ENCODE results near the gene SNED1. TPM values are rescaled to one million over a fixed set of nuclear protein-coding genes. Genes with fewer than 3 reads are reported as not detected.

The SNED1 gene
- total RNA-seq, 1 experiment from 2014 or later = 0.76 TPM

GRCh38 chr2:241052677-241053360 lies 54.4 kb downstream of the SNED1 start:
- no peak overlapping the region for H3K27ac Mint-ChIP-seq (ENCODE audit: unreplicated experiment)
- intact Hi-C loops (cut with micrococcal nuclease; ENCODE audit: unreplicated experiment) = no loop called here
- H3K36me3 Mint-ChIP-seq (ENCODE audit: insufficient read depth, unreplicated experiment) = no peaks in the 10 kb centered on the region
- no peaks in the 10 kb centered on the region for H3K27me3 Mint-ChIP-seq (ENCODE audit: unreplicated experiment)
- CTCF ChIA-PET = interaction anchor here (0.6 kb wide), 1 partner anchor 34 kb away, joined by 3 read pairs; no protein-coding TSS in a partner anchor
- H3K4me3 Mint-ChIP-seq (ENCODE audit: low read depth, unreplicated experiment) = no peak overlapping the region
- no peaks in the 10 kb centered on the region for H3K9me3 Mint-ChIP-seq (ENCODE audit: low read depth, unreplicated experiment)
- TF ChIP-seq CTCF (IDR thresholded peaks at IDR 0.05; ENCODE audit: unreplicated experiment) = no peak
- BruUV-seq (replicated peaks) = no TSS peak
- H3K4me1 Mint-ChIP-seq (ENCODE audit: low read depth, unreplicated experiment) = no peaks in the 10 kb centered on the region
- DNase-seq = no peak

- H3K27me3 Mint-ChIP-seq (ENCODE audit: unreplicated experiment) = no peaks in the 10 kb centered on the region
- intact Hi-C loops (cut with micrococcal nuclease; ENCODE audit: unreplicated experiment) = no loop called here
- no TSS peak for BruUV-seq (replicated peaks)
- H3K9me3 Mint-ChIP-seq (ENCODE audit: low read depth, unreplicated experiment) = no peaks in the 10 kb centered on the region
- H3K27ac Mint-ChIP-seq (ENCODE audit: unreplicated experiment) = no peak overlapping the region
- CTCF ChIA-PET = interaction anchor here (0.6 kb wide), 1 partner anchor 28 kb away, joined by 3 read pairs; no protein-coding TSS in a partner anchor
- no peak for TF ChIP-seq CTCF (IDR thresholded peaks at IDR 0.05; ENCODE audit: unreplicated experiment)
- no peaks in the 10 kb centered on the region for H3K36me3 Mint-ChIP-seq (ENCODE audit: insufficient read depth, unreplicated experiment)
- H3K4me1 Mint-ChIP-seq (ENCODE audit: low read depth, unreplicated experiment) = no peaks in the 10 kb centered on the region
- no peak for DNase-seq
- no peak overlapping the region for H3K4me3 Mint-ChIP-seq (ENCODE audit: low read depth, unreplicated experiment)
Measured at GRCh38 chr2:241053576-241054251, 55.3 kb downstream of the SNED1 start.

- no TSS peak for BruUV-seq (replicated peaks)
- TF ChIP-seq CTCF (IDR thresholded peaks at IDR 0.05; ENCODE audit: unreplicated experiment) = no peak
- Mint-ChIP-seq H3K4me3 (ENCODE audit: low read depth, unreplicated experiment) (no peak overlapping the region), H3K27me3 (ENCODE audit: unreplicated experiment) (peaks cover 8% of the 10 kb centered on the region), H3K36me3 (ENCODE audit: insufficient read depth, unreplicated experiment) (peaks cover 11% of the 10 kb centered on the region), H3K27ac (ENCODE audit: unreplicated experiment) (no peak overlapping the region), H3K4me1 (ENCODE audit: low read depth, unreplicated experiment) (no peaks in the 10 kb centered on the region), H3K9me3 (ENCODE audit: low read depth, unreplicated experiment) (no peaks in the 10 kb centered on the region)
- intact Hi-C loops (cut with micrococcal nuclease; ENCODE audit: unreplicated experiment) = no loop called here
- no peak for DNase-seq
- CTCF ChIA-PET = no interaction called here
Measured at GRCh38 chr2:241061275-241061674, 62.9 kb downstream of the SNED1 start.

- BruUV-seq (replicated peaks) = no TSS peak
- no peak for TF ChIP-seq CTCF (IDR thresholded peaks at IDR 0.05; ENCODE audit: unreplicated experiment)
- intact Hi-C loops (cut with micrococcal nuclease; ENCODE audit: unreplicated experiment) = loop anchor here (1.0 kb wide), 1 partner anchor 211 kb away; no protein-coding TSS in a partner anchor
- Mint-ChIP-seq H3K9me3 (ENCODE audit: low read depth, unreplicated experiment) (no peaks in the 10 kb centered on the region), H3K4me1 (ENCODE audit: low read depth, unreplicated experiment) (no peaks in the 10 kb centered on the region), H3K27me3 (ENCODE audit: unreplicated experiment) (peaks cover 13% of the 10 kb centered on the region), H3K27ac (ENCODE audit: unreplicated experiment) (no peak overlapping the region), H3K36me3 (ENCODE audit: insufficient read depth, unreplicated experiment) (peaks cover 11% of the 10 kb centered on the region), H3K4me3 (ENCODE audit: low read depth, unreplicated experiment) (no peak overlapping the region)
- DNase-seq = no peak
- CTCF ChIA-PET = interaction anchor here (0.7 kb wide), 1 partner anchor 97 kb away, joined by 4 read pairs; no protein-coding TSS in a partner anchor
Measured at GRCh38 chr2:241062389-241063092, 64.1 kb downstream of the SNED1 start.

All from Calu3 (cell line).